Skin epidermis (tissue), 12 donors: ENCODE results near the gene WDR7.
"Not testable (repeated sequence)": the region's sequence is repeated elsewhere in the genome, so short reads cannot be mapped to it uniquely, and the experiment has no call there.

Experiments used
- H3K27ac ChIP-seq, 21 experiments: fragments of 200-600 bp; sonication (generic) in 11 of 21; one replicate each; pipeline ENCODE4 v1.5.0; 2020; ENCODE audit warnings: mild to moderate bottlenecking in 3 of 21, inconsistent platforms in 2 of 21, moderate library complexity in 2 of 21
- H3K4me3 ChIP-seq, 7 experiments: fragments of 200-600 bp; sonication (generic) in 2 of 7; one replicate each; pipeline ENCODE4 v1.5.0; 2020; ENCODE audit warnings: inconsistent platforms in 2 of 7, mild to moderate bottlenecking in 2 of 7, moderate library complexity in 1 of 7

WDR7 gene

DNA sequence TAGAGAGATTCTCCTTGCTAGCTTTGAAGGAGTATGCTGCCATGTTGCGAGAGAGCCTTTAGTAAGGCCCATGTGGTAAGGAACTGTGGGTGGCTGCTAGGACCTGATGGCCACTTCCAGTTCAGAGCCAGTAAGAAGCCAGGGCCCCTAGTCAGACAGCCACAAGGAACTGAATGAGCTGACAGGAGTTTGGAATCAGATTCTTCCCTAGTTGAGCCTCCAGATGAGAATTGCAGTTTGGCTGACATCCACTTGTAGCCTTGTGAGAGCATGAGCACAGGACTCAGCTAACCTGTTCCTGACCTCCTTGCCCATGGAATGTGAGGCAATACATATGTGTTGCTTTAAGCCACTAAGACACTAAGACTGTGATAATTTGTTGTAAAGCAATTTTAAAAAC, 1.2 kb upstream of the WDR7 start:
- H3K4me3 ChIP-seq, result no peak overlapping the region
- no peak overlapping the region for H3K27ac ChIP-seq

- Histone ChIP-seq H3K27ac (peak overlapping the region; percentile 37 to 92 (median 83)), H3K4me3 (peak overlapping the region; percentile 59 to 95 (median 71))
Observed at GRCh38 chr18:56651771-56652092, 573 bp downstream of the WDR7 start.

GRCh38 chr18:56652802-56653201, 1.6 kb downstream of the WDR7 start:
- Histone ChIP-seq H3K4me3 (no peak overlapping the region), H3K27ac (peak overlapping the region in 3 of 21 experiments; percentile 7 to 90 (median 86))

DNA sequence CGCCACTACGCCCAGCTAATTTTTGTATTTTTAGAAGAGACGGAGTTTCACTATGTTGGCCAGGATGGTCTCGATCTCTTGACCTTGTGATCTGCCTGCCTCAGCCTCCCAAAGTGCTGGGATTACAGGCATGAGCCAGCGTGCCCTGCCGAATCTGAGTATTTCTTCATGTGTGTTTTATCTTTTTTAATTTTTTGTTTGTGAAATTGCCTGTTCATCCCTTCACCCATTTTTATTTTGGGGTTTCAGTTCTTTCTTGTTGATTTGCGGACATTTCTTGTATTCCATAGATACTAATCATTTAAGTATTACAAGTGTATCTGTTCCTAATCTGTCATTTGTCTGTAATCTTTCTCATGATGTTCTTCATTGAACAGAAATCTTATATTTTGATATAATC, 3.1 kb downstream of the WDR7 start:
- H3K4me3 ChIP-seq, H3K27ac ChIP-seq: not testable (repeated sequence)

- H3K4me3 ChIP-seq, result no peak overlapping the region
- no peak overlapping the region for H3K27ac ChIP-seq
Observed at GRCh38 chr18:56658261-56658660, 7.1 kb downstream of the WDR7 start.

- Histone ChIP-seq H3K4me3 (no peak overlapping the region), H3K27ac (no peak overlapping the region)
Observed at GRCh38 chr18:56659111-56659510, 8.0 kb downstream of the WDR7 start.

DNA sequence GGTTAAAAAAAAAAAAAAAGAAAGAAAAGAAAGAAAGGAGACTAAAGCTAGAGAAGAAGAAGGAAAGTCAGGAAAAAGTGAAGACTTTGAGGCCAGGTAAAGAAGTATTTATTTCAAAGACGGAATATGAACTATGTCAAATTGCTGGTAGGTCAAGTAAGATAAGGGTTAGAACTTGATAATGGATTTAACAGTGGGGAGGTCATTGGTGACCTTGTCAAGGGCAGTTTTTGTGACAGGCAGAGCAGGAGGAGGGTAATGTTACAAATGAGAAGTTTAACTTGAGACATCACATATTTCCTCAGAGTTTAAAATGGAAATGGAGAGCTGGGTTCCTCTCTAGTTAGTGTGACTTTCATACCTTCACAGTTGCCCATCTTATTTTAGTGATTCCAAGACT, 9.5 kb downstream of the WDR7 start:
- no peak overlapping the region for H3K27ac ChIP-seq

DNA sequence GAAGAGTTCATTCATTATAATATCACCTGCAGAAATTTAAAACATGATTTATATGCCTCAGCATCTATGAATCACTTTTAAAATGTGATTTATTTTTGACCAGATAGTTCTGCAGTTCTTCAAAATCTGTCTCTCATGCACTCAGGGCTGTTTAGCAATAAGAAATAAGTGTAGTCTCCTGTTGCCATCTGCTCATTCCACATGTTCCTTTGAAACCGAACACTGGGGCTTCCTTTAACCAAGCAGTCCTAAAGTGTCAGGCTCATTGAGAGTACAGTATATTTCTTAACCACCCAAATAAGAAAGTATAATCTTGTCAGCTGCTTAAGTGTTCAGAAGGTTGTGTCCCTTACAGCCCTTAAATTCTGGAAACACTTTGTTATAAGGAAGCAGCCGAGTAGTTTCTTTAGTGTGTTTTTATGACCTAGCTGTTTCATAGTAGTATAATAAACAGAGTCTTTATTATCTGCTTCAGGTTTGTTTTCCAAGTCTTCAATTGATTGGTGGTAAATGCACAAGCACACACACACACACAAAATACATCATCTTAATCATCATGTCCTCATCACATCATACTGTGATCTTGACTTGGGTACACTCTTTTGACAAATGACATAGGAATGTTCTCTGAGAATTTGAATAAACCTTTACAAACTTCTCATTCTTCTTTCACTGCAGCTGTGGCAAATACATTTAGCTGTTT, 10.4 kb downstream of the WDR7 start:
- Histone ChIP-seq H3K27ac (no peak overlapping the region), H3K4me3 (no peak overlapping the region)

More for the DNA sequence above, 9.5 kb downstream of the WDR7 start:
- no peak overlapping the region for H3K4me3 ChIP-seq

GRCh38 chr18:56662063-56662408, 10.9 kb downstream of the WDR7 start:
- no peak overlapping the region for H3K27ac ChIP-seq
- H3K4me3 ChIP-seq, result no peak overlapping the region

- no peak overlapping the region for H3K27ac ChIP-seq
- no peak overlapping the region for H3K4me3 ChIP-seq
Observed at GRCh38 chr18:56662502-56662901, 11.3 kb downstream of the WDR7 start.

DNA sequence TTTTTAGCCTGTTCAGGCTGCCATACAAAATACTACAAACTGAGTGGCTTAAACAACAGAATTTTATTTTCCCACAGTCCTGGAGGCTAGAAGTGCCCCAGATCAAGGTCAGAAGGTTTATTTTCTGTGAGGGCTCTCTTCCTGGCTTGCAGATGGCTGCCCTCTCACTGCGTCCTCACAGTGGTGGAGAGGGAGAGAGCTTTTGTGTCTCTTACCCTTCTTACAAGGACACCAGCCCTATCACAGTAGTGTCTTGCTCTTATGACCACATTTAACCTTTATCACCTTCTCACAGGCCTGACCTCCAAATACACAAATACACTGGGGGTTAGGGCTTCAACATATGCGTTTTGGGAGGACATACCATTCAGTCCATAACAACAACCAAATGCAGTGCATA, 11.7 kb downstream of the WDR7 start:
- Histone ChIP-seq H3K27ac (no peak overlapping the region), H3K4me3 (no peak overlapping the region)

DNA sequence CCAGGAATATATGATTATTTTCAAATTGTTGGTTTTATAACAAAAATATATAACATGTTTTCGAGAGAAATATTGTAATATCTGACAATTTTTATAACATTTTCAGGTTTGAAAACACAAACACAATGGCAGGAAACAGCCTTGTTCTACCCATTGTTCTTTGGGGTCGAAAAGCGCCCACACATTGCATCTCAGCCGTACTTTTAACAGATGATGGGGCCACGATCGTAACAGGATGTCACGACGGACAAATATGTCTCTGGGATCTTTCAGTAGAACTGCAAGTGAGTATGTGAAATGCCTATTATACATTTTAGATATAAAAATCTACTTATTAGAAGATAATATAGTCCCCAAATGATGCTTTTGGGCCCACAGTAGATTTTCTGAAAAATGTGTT, 21.2 kb downstream of the WDR7 start:
- H3K4me3 ChIP-seq, result no peak overlapping the region
- H3K27ac ChIP-seq, result no peak overlapping the region

DNA sequence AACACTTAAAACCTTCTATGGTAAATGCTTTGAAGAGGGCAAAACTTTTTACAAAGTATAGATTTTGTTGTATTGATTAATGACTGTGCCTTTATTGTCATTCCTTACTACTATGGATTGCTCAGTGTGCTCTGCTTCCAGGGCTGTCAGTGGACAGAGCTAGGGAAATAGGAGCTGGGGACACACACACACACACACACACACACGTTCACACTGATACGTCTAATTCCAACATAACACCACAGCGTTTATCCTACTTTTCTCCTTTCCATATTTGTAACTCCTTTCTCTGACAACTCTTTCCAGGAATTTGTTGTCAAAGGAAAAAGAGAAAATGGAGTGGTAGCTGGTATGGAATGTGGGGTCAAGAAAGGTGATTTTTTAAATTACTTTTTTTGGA, 21.8 kb downstream of the WDR7 start:
- Histone ChIP-seq H3K4me3 (no peak overlapping the region), H3K27ac (no peak overlapping the region)

GRCh38 chr18:56676639-56677038, 25.5 kb downstream of the WDR7 start:
- H3K27ac ChIP-seq, result no peak overlapping the region

DNA sequence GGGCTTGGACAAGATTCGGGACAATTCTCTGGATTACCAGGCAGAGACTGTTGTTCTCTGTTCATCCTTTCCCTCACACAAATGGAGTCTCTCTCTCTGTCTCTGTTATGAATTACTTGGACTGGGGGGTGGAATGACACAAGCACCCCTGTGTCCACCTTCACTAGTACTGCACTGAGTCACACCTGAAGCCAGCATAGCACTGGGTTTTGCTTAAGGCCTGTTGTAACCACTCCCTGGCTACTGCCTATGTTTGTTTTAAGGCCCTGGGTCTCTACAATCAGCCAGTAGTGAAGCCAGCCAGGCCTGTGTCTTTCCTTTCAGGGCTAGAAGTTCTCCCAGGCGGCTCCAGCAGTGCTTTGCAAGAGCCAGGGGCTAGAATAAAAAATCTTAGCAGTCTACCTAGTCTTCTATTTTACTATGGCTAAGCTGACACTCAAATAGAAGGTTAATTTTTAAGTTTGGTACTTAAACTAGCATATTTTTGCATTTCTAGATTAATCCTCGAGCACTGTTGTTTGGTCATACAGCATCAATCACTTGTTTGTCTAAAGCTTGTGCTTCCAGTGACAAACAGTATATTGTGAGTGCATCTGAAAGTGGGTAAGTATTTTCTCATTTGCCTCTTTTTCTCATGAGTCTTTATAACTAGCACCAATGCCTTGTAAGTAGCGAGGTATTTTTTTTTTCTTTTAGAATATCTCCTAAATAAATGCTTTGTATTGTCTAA, 27.8 kb downstream of the WDR7 start:
- Histone ChIP-seq H3K4me3 (no peak overlapping the region), H3K27ac (no peak overlapping the region)

More at GRCh38 chr18:56676639-56677038, 25.5 kb downstream of the WDR7 start:
- no peak overlapping the region for H3K4me3 ChIP-seq

- Histone ChIP-seq H3K27ac (no peak overlapping the region), H3K4me3 (no peak overlapping the region)
Observed at GRCh38 chr18:56684277-56684676, 33.1 kb downstream of the WDR7 start.

DNA sequence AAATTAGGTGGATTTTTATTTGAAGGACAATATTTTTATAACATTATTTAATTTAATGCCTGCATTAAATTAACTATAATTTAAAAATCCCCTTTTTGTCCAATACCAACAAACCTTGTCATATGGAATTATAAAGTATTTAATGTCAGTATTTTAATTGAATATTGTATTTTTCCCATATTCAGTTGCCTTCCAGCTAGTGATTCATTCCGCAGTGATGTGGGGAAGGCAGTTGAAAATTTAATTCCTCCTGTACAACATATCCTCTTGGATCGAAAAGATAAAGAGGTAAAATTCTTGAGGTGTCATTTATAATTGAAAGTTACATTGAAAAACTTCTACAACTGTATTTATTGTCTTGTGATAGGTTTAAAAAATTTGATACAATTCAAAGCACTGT, 40.4 kb downstream of the WDR7 start:
- Histone ChIP-seq H3K27ac (no peak overlapping the region), H3K4me3 (no peak overlapping the region)

- no peak overlapping the region for H3K4me3 ChIP-seq
- no peak overlapping the region for H3K27ac ChIP-seq
Observed at GRCh38 chr18:56696966-56697365, 45.8 kb downstream of the WDR7 start.

GRCh38 chr18:56702946-56703345, 51.8 kb downstream of the WDR7 start:
- no peak overlapping the region for H3K27ac ChIP-seq
- no peak overlapping the region for H3K4me3 ChIP-seq

DNA sequence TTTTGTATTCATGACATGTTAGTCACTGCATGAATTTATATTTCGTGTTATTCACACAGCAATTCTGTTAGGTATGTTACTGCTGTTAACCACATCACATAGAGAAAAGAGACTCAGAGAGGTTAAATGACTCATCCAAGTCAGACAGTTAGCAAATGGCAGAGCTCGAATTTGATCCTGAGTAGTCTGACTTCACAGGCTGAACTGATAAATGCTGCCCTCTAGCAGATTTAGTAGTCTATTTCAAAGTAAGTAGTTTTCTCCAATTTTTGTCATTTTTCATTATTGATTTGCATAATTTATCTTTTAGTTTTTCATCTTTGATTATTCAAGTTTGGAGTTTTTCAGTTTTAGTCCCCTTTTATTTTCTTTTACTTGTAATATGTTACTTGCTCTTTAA, 58.3 kb downstream of the WDR7 start:
- Histone ChIP-seq H3K4me3 (no peak overlapping the region), H3K27ac (no peak overlapping the region)

GRCh38 chr18:56711708-56712445, 60.7 kb downstream of the WDR7 start:
- H3K4me3 ChIP-seq, result no peak overlapping the region
- H3K27ac ChIP-seq, result no peak overlapping the region
